Rectal smooth muscle tissue (tissue), 1 donor: ENCODE results near the gene SEMA4A.
"Not testable (repeated sequence)": the region's sequence is repeated elsewhere in the genome, so short reads cannot be mapped to it uniquely, and the experiment has no call there.

Source experiments
- H3K27ac ChIP-seq: one replicate; pipeline ENCODE4 v1.7.0; 2013; ENCODE audit warnings: low read depth, low read length, inconsistent platforms
- H3K27me3 ChIP-seq: one replicate; pipeline ENCODE4 v1.7.0; 2013; ENCODE audit warnings: low read length; ENCODE audit not compliant: control insufficient read depth, insufficient read depth
- H3K36me3 ChIP-seq: one replicate; pipeline ENCODE4 v1.7.0; 2013; ENCODE audit warnings: low read length; ENCODE audit not compliant: control insufficient read depth, insufficient read depth
- H3K4me1 ChIP-seq: one replicate; pipeline ENCODE4 v1.7.0; 2013; ENCODE audit warnings: low read length; ENCODE audit not compliant: control insufficient read depth, insufficient read depth
- H3K4me3 ChIP-seq: one replicate; pipeline ENCODE4 v1.7.0; 2013; ENCODE audit warnings: low read length
- H3K9ac ChIP-seq: one replicate; pipeline ENCODE4 v1.7.0; 2013; ENCODE audit warnings: low read length

The SEMA4A gene

DNA sequence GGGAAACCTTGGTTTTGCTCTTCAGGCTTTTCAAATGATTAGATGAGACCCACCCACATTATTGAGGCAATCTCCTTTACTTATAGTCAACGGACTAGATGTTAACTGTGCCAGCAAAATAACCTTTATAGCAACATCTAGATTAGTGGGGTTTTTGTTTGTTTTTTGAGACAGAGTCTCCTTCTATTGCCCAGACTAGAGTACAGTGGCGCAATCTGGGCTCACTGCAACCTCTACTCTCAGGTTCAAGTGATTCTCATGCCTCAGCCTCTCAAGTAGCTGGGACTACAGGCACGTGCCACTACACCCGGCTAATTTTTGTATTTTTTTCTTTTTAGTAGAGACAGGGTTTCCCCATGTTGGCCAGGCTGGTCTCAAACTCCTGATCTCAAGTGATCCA lies 36.9 kb downstream of the SEMA4A start:
- H3K4me1 ChIP-seq, H3K4me3 ChIP-seq, H3K27ac ChIP-seq, H3K36me3 ChIP-seq, H3K9ac ChIP-seq, H3K27me3 ChIP-seq: not testable (repeated sequence)

GRCh38 chr1:156191292-156191964 lies 38.0 kb downstream of the SEMA4A start:
- Histone ChIP-seq H3K9ac (no peak overlapping the region), H3K4me1 (peaks cover 7% of the 10 kb centered on the region), H3K27me3 (no peaks in the 10 kb centered on the region), H3K27ac (no peak overlapping the region), H3K4me3 (no peak overlapping the region), H3K36me3 (peaks cover 3% of the 10 kb centered on the region)

DNA sequence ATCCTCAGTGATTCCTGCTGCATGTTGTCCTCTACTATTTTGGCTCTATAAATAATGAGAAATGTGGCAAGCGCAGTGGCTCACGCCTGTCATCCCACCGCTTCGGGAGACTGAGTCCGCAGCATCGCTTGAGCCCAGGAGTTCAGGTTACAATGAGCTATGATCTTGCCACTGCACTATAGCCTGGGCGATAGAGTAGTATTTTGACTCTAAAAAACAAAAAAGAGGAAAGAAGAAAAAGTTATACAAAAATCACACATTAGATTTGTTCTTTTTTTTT lies 39.8 kb downstream of the SEMA4A start:
- Histone ChIP-seq H3K27me3 (no peaks in the 10 kb centered on the region), H3K27ac (peak overlapping the region; percentile 82), H3K36me3 (peaks cover 3% of the 10 kb centered on the region), H3K4me3 (peak overlapping the region; percentile 65), H3K4me1 (peaks cover 7% of the 10 kb centered on the region), H3K9ac (peak overlapping the region; percentile 68)

DNA sequence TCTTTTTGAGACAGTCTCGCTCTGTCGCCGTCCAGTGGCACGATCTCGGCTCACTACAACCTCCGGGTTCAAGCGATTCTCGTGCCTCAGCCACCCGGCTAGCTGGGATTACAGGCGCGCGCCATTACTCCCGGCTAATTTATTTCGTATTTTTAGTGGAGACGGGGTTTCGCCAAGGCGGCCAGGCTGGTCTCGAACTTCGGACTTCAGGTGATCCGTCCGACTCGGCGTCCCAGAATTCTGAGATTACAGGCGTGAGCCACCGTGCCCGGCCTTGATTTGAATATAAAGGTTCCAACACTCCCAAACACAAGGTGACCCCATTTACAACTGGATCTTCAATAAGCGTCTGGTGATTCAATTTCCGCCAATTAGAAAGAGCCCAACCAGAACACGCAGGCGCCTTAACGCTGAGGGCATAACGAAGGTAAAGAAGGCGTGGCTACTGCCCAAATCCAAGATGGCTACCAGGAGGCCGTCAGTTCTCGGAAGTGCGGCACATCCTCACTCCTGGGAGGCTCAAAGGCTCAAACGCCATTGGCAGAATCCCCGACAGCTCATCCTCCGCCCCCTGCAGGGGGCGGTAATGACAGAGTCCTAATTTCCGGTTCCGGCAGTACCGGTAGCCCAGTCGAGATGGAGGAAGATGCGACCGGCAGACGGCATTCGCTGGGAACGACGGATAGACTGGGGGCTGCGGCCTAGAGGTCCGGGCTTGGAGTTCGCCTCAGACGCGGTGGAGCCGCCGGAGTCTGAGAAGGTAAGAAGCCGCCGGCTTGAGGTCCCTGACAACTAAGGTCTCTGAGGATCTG lies 40.3 kb downstream of the SEMA4A start, which contains the start of gene SLC25A44:
Gene SLC25A44 (plus strand): TSS at position 617 of the 812 bp plus-strand sequence. CDS start 5,744 bp downstream, outside the sequence.
- H3K27ac ChIP-seq = peak within 1 kb of the TSS; percentile 82
- peaks cover 3% of the 10 kb centered on the region for H3K36me3 ChIP-seq
- peak within 1 kb of the TSS; percentile 98 for H3K4me3 ChIP-seq
- no peaks in the 10 kb centered on the region for H3K27me3 ChIP-seq
- H3K4me1 ChIP-seq = peaks cover 7% of the 10 kb centered on the region
- peak within 1 kb of the TSS; percentile 89 for H3K9ac ChIP-seq

DNA sequence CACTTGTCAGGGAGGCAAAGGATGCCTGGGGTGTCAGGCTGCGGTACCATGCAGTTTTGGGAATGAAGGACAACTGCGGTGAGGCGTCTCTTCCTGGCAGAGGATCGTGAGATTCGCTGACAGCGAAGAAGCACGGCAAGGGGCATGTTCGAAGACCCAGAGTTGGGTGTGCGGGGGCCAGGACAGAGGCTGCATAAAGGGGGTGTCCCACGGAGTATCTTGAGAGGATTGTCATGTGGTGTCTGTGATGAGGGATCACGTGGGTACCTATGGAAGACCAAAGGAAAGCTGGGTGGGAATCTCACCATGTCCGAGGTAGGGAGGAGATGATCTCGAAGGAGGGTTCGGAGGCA lies 40.9 kb downstream of the SEMA4A start:
- Histone ChIP-seq H3K9ac (peak overlapping the region; percentile 89), H3K27ac (peak overlapping the region; percentile 60), H3K4me3 (peak overlapping the region; percentile 98), H3K36me3 (peaks cover 3% of the 10 kb centered on the region), H3K4me1 (peaks cover 7% of the 10 kb centered on the region), H3K27me3 (no peaks in the 10 kb centered on the region)

- H3K9ac ChIP-seq = no peak overlapping the region
- H3K4me1 ChIP-seq = peaks cover 7% of the 10 kb centered on the region
- H3K4me3 ChIP-seq = no peak overlapping the region
- H3K36me3 ChIP-seq = peaks cover 3% of the 10 kb centered on the region
- H3K27ac ChIP-seq = no peak overlapping the region
- no peaks in the 10 kb centered on the region for H3K27me3 ChIP-seq
Measured at GRCh38 chr1:156195853-156196252, 42.5 kb downstream of the SEMA4A start.

- Histone ChIP-seq H3K27me3 (no peaks in the 10 kb centered on the region), H3K9ac (no peak overlapping the region), H3K4me1 (peaks cover 7% of the 10 kb centered on the region), H3K36me3 (peaks cover 3% of the 10 kb centered on the region), H3K4me3 (no peak overlapping the region), H3K27ac (no peak overlapping the region)
Measured at GRCh38 chr1:156196445-156196844, 43.1 kb downstream of the SEMA4A start.

DNA sequence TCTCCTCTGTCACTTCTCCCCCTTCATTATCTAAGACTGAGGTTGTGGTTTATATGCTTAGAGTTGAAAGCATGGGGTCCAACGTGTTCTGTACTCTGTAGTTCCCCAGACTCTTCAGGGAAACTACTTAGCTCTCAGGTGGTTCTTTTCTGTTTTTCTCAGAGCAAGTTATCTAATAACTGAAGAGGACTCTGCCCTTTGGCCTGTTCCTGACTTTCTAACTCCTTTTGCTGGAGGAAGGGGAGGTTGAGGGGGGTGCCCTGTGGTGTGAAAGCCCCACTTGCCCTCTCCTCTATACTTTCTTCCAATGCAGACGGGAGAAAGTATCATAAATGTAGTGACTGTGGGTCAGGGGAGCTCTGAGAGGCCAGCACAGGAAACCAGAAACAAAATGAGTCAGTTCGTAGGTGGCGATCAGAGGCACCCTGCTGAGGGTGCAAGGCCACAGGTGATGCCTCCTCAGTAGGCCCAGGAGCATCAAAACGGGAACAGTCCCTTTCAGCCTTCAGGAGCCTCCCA lies 45.5 kb downstream of the SEMA4A start:
- H3K27ac ChIP-seq = no peak overlapping the region
- no peaks in the 10 kb centered on the region for H3K27me3 ChIP-seq
- H3K4me3 ChIP-seq = no peak overlapping the region
- no peak overlapping the region for H3K9ac ChIP-seq
- H3K36me3 ChIP-seq = peaks cover 8% of the 10 kb centered on the region
- H3K4me1 ChIP-seq = peaks cover 4% of the 10 kb centered on the region

DNA sequence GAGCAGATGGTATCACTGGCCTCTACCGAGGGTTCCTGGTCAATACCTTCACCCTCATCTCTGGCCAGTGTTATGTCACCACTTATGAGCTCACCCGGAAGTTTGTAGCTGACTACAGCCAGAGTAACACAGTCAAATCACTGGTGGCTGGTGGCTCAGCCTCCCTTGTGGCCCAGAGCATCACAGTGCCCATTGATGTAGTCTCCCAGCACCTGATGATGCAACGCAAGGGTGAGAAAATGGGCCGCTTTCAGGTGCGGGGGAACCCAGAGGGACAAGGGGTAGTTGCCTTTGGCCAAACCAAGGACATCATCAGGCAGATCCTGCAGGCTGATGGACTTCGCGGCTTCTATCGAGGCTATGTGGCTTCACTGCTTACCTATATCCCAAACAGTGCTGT lies 46.7 kb downstream of the SEMA4A start:
- H3K27ac ChIP-seq = no peak overlapping the region
- H3K4me3 ChIP-seq = no peak overlapping the region
- no peaks in the 10 kb centered on the region for H3K27me3 ChIP-seq
- no peak overlapping the region for H3K9ac ChIP-seq
- no peaks in the 10 kb centered on the region for H3K4me1 ChIP-seq
- peaks cover 8% of the 10 kb centered on the region for H3K36me3 ChIP-seq

GRCh38 chr1:156203331-156203730 lies 49.9 kb downstream of the SEMA4A start:
- Histone ChIP-seq H3K27me3 (no peaks in the 10 kb centered on the region), H3K27ac (peak overlapping the region; percentile 1), H3K36me3 (peaks cover 8% of the 10 kb centered on the region), H3K4me1 (no peaks in the 10 kb centered on the region), H3K4me3 (no peak overlapping the region), H3K9ac (no peak overlapping the region)

GRCh38 chr1:156204686-156205085 lies 51.3 kb downstream of the SEMA4A start:
- H3K27ac ChIP-seq = no peak overlapping the region
- no peak overlapping the region for H3K9ac ChIP-seq
- H3K4me1 ChIP-seq = no peaks in the 10 kb centered on the region
- H3K36me3 ChIP-seq = peaks cover 16% of the 10 kb centered on the region
- H3K4me3 ChIP-seq = no peak overlapping the region
- H3K27me3 ChIP-seq = no peaks in the 10 kb centered on the region

DNA sequence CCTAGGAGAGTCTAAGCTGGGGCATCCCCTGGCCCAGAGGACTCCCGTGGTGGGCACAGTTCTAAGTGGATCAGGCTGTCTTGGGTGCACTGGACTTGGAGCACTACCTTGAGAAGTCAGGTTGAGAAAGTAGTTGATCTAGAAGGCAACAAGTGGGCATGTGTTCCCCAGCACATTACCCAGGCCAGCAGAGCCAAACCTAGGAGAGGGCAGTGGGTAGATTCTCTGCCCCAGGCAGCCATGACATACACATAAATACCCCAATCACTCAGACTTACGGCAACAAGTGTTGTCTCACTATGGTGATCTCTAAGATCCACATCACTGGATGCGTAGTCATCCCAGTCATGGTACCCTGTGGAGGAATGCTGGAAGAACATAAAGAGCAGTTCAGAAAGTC lies 57.9 kb downstream of the SEMA4A start:
- Histone ChIP-seq H3K9ac (no peak overlapping the region), H3K4me1 (peaks cover 11% of the 10 kb centered on the region), H3K36me3 (peaks cover 13% of the 10 kb centered on the region), H3K4me3 (no peak overlapping the region), H3K27me3 (no peaks in the 10 kb centered on the region), H3K27ac (no peak overlapping the region)
